ENCODE results near the gene CDK3.
A peak's percentile ranks its signal among the peaks of the same experiment; 100 is the strongest.

The CDK3 gene

GRCh38 chr17:76009969-76010661 is 9.5 kb downstream of the CDK3 start:
- Histone ChIP-seq H3K27ac (no peak overlapping the region), H3K4me3 (no peak overlapping the region)

DNA sequence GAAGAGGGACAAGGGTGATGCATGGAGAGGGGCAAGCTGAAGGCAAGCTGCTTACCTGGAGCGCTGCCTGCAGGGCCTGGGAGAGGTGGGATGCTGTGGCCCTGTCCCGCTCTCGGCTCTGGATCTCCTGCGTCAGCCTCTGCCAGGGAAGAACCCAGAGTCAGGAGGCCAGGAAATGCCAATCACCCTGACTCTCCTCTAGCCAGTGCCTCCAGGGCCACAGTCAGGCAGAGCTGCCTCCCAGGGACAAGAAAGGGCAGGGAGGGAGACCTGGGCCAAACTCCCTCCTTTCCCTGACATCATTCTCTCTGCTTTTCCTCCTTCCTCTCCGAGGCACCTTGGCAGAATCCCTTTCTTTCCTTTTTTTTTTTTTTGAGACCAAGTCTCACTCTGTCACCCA is 11.3 kb downstream of the CDK3 start:
- no peak overlapping the region for H3K27ac ChIP-seq
- no peak overlapping the region for H3K4me3 ChIP-seq

- Histone ChIP-seq H3K4me3 (no peak overlapping the region), H3K27ac (peak overlapping the region in 1 of 21 experiments; percentile 37)
Observed at GRCh38 chr17:76013377-76013932, 12.8 kb downstream of the CDK3 start.

GRCh38 chr17:76014100-76014924 is 13.7 kb downstream of the CDK3 start:
- no peak overlapping the region for H3K4me3 ChIP-seq
- peak overlapping the region in 1 of 21 experiments; percentile 37 for H3K27ac ChIP-seq

- H3K27ac ChIP-seq, result no peak overlapping the region
- no peak overlapping the region for H3K4me3 ChIP-seq
Observed at GRCh38 chr17:76014925-76015261, 14.2 kb downstream of the CDK3 start.

GRCh38 chr17:76017481-76018339 is 17.1 kb downstream of the CDK3 start:
- Histone ChIP-seq H3K4me3 (no peak overlapping the region), H3K27ac (peak overlapping the region in 1 of 21 experiments; percentile 12)

DNA sequence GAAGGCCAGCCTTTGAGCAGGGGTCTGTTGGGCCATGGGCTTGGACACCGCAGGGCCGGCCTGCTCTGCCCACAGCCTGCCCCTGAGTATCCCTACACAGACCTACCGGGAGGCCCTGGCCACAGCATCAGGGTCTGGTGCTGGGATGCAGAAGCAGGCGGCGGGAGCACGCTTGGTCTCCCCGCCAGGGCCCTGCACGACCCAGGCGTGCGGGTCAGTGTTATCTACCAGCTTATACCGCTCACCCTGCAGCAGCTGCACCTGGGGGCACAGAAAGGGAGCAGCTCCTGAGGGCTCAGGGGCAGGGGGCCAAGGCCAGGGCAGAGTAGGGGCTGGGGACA is 17.7 kb downstream of the CDK3 start:
- H3K27ac ChIP-seq, result peak overlapping the region in 1 of 21 experiments; percentile 12
- no peak overlapping the region for H3K4me3 ChIP-seq

DNA sequence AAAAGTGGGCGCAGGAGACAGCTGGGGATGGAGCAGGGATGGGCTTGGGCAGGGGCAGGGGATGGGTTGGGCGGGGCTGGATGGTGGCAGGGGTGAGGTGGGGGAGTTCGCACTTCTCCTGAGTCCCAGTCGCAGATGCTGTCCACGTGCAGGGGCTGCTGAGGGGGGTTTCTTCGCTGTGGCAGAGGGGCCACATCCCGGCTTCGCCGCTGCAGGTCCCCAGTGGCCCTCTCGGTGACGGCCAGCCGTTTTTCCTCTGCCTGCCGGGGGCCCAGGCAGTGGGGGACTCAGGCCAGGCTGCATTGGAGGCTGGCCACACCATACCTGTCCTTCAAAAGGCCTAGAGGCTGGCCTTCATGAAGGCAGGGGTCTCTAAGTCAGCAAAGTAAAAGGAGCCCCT is 18.1 kb downstream of the CDK3 start:
- Histone ChIP-seq H3K4me3 (no peak overlapping the region), H3K27ac (no peak overlapping the region)

GRCh38 chr17:76019833-76020467 is 19.3 kb downstream of the CDK3 start:
- Histone ChIP-seq H3K27ac (no peak overlapping the region), H3K4me3 (no peak overlapping the region)

DNA sequence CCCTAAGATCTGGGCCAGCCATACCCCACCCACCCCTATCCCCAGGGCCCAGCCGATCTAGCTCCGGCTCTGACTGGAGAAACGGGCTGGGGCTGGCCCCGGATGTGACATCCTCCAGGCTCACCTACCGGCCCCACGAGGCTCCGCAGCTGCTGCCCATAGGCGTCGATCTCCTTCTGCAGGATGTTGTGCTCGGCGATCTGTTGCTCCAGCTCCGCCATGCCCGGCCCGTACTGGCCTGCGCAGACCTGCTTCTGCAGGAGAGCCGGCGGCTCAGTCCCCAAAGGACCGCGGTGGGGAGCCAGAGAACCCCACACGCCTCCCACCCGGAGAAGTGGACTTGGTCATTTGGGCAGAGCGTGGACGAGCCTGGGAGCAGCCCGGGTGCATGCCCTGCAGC is 21.6 kb downstream of the CDK3 start:
- no peak overlapping the region for H3K27ac ChIP-seq

DNA sequence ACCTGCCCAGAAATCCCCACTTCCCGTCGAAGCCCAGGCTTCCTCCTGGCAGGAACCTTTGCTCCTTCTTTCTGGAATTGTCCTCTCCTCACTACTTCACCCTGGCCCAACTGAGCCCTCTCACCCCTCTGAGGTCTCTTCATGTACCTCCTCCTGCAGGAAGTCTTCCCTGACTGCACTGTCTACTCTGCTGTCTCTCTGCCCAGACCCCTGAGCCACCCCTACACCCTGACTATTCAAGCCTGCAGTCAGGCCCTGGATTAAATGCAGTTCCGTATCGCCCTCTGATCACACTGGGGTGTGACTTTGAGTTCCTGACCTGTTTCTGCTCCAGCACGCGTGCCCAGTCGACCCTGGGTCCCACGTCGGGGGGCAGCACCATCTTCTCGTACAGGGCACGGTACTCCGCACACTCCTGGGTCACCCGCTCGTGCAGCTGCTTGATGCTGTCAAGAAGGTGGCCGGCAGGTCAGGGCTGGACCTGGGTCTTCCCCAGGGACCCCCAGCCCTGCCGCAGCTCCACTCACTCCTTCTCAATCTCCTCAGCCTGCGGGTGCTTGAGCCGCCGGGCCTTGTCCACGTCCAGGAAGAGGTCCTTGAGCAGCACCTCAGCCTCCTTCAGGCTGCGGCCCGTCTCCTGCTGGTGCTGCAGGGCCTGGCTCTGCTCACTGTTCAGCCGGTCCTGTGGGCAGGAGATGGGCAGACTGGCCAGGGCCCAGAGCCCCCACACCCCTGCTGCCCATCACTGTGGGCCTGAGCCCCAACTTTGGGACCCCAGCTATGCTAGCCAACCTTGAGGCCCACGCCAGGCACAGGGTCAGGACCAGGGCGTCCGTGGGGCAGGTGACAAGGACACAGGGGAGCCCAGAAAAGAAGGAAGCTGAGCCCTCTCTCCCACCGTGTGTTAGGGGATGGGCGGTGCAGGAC is 22.6 kb downstream of the CDK3 start:
- Histone ChIP-seq H3K4me3 (no peak overlapping the region), H3K27ac (no peak overlapping the region)

More for the DNA sequence above, 21.6 kb downstream of the CDK3 start:
- no peak overlapping the region for H3K4me3 ChIP-seq

DNA sequence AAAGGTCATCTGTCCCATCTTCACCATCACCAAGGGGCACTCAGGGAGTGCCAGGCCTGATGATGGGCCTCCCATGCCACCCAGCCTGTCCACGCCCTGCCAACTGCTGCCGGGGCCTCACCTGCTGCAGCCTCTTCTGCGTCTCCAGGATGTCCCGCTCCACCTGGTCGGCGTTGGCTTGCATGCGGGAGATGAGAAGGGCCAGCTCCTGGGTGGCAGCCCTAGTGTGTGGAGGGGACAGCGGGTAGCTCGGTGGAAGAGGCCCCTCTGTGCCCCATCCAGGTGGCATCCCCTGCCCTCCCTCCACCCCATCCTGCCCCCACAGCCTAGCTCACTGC is 23.2 kb downstream of the CDK3 start:
- Histone ChIP-seq H3K4me3 (no peak overlapping the region), H3K27ac (peak overlapping the region in 1 of 21 experiments; percentile 4)

GRCh38 chr17:76024353-76024752 is 23.7 kb downstream of the CDK3 start:
- no peak overlapping the region for H3K4me3 ChIP-seq
- H3K27ac ChIP-seq, result peak overlapping the region in 1 of 21 experiments; percentile 4

GRCh38 chr17:76025294-76025693 is 24.6 kb downstream of the CDK3 start:
- peak overlapping the region; percentile 27 to 51 (median 46) for H3K4me3 ChIP-seq

GRCh38 chr17:76026714-76027158 is 26.1 kb downstream of the CDK3 start:
- Histone ChIP-seq H3K27ac (peak overlapping the region; percentile 31 to 93 (median 87)), H3K4me3 (peak overlapping the region; percentile 27 to 51 (median 46))

More at GRCh38 chr17:76025294-76025693, 24.6 kb downstream of the CDK3 start:
- peak overlapping the region in 11 of 21 experiments; percentile 1 to 93 (median 87) for H3K27ac ChIP-seq

DNA sequence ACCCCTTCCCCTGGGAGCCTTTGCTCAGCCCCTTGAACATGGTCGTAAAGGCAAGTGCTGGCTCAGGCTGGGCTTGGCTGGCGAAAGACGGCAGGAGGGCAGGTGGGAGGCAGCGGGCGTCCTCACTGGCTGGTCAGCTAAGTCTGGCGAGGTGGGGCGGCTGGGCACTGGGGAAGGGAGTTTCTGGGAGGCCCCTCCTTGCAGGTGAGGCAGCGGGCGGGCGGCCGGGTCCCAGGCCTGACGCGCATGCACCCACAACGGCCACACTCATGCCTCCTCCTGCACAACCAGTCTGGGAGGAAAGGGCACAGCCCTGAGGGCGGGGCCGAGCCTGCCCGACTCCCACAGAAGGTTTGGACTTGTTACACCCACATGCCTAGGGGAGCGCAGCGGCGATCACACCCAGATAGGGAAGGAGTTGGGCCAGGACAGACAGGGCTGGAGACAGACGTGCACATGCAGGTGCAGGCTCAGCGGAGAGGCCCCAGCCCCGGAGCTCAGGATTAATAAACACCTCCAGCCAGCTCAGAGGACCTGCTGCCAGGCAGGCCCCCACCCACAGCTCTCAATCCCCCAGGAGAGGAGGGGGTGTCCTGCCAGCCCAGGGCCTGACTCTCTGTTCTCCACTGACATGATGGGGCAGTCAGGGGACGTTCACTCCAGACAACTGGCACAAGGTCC is 26.6 kb downstream of the CDK3 start, which contains the start of gene EVPL:
Gene EVPL, minus strand, starts transcription at position 148 of the 681 bp plus-strand sequence. Its CDS starts 108 bp downstream, at position 40.
- Histone ChIP-seq H3K4me3 (peak within 1 kb of the TSS; percentile 27 to 51 (median 46)), H3K27ac (peak within 1 kb of the TSS; percentile 31 to 93 (median 87))

GRCh38 chr17:76032073-76032779 is 31.6 kb downstream of the CDK3 start:
- H3K27ac ChIP-seq, result no peak overlapping the region
- no peak overlapping the region for H3K4me3 ChIP-seq
